Smooth muscle cell of the brain vasculature (primary cell): ENCODE data around the gene LMO4.

Experiments used
- DNase-seq: peaks from one replicate; pipeline ENCODE4 v3.0.0-alpha.2; 2012; ENCODE audit warnings: low read depth, low spot score

Gene LMO4

DNA sequence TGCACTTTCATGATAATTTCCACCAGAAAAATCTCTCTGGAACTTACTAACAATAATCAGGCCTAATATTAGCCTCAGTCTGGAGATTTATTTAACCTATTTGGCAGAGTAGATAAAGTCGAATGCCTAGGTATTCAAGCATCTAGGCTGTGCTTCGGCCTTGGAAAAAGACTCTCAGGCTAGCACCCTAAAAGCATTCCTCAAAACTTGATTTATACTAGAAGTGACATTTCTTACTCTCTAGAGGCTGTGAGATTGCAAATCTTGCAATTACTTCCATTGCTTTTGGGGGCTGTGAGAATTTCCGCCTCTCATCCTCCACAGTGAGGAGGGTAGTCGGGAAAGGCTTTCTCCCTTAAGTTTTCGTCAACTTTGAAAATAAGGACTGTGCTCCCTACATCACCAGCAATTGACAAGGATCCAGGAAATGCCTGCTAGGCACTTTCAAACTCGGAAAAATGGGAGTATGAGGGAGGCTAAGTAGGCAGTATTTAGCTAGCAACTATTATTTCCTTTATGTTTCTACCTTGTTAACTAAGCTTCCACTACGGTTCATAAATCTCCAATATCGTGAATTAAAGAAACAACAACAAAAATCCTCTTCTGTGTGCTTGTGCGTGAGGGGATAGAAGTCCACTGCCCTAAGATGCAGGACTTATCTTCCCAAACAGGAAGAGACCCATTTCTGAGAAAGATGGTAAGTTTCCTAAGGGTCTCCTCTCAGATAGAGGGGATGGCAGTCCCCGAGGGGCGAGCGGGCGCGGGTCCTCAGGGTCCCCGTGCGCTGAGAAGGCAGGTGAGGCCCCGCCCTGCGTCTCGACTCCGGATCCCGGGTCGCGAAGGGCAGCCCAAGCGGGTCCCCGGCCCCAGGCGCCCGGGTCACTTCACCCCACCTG, 1.1 kb upstream of the LMO4 start:
- no peak for DNase-seq

DNA sequence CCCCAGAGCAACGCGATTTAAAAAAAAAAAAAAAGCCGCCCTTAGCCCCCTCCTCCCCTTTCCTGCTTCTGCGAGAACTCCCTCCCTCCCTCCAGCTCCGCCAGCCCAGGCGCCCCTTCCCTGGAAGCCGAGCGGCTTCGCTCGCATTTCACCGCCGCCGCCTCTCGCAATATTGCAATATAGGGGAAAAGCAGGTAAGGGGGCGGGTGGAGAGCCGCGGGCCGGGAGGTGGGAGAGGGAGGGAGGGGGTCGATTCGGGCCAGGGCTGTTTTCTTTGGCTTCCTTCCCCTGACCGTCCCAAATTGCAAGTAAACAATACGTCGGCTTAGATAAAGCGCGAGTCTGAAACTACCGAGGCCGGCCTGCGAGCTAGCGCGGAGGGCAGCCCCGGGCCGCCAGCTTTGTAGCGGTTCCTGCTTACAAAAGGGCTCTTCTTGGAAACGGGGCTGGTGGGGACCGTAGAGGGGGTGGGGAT, 408 bp downstream of the LMO4 start:
- DNase-seq, result no peak

DNA sequence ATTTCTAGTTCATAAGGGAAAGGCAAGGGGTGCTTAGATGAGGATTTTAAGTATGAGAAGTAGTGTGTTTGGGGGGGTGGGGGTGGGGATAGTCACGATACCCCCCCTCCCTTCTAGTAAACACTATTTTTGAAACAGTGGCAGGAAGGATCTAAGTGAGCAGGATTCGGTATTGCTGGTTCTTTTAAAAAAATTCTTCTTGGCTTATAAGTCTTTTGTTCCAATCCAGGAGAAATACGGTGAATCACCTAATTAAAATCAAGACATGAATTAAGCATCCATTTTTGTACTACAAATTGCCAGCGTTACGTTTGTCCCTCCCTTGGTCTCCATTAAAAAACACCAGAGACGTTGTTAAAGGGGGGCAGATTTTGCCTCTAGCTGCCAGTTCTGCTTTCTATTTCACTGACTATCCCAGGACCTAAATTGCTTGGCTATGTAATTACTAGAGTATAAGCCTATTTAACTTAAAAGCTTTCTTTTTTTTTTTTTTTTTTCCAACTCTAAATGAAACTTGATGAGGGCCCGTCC, 911 bp downstream of the LMO4 start:
- DNase-seq, result no peak

DNA sequence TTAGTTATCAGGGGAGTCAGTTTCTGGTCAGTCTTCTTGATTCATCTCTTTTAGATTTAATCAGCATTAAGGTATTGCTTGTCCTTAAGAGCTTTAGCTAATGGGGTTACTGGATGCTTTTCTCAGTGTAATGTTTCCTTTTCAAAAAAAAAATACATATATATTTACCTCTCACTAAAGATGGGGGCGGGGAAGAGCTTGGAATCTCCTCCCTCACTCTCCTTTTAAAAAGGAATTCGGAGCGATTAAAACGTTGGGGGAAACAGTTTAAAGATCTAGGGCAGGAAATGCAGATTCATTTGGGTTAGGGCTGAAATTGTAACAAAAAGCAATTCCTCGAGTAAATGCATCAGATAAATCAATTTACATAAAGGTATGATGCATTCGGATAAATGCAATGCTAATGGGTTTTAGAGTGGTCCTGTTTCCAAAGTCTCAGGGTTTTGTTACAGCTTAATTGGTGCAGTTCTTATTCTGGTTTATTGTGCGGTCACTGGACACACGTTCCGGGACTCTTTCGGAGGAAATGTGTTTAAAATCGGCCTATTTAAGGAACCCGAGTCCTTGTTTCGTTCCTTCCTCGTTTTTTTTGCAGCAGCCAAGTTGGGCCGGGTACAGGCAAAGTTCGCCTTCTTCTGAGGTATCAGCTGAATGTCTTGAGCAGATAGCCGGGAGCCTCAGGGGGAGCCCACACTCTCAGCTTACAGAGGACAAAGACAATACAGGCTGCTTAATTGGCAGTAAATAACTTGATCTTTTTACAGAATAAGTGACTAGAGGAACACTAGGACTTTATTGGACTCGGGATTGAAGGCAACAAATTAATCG, 1.6 kb downstream of the LMO4 start:
- no peak for DNase-seq

DNA sequence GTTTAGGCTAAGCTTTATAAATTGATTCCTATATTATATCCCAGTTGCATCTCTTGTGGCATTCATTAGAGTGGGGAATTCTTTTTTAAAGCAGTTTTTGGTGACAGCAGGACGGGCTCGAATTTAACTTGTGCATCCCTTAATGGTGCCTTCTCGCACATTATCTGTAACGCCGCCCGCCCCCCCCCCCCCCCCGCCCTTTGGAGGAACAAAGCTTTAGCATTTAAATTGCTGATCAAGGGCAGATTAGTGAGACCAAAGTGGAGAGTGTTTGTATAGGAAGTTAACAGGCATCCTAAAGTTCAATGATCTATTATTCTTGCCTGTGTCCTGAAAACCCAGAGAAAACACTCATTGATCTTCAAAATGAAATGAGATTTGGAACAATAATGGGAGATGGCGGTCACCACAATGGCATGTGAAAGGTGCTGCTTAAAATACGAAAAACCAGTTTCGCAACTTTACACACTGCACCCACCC, 2.2 kb downstream of the LMO4 start:
- no peak for DNase-seq

DNA sequence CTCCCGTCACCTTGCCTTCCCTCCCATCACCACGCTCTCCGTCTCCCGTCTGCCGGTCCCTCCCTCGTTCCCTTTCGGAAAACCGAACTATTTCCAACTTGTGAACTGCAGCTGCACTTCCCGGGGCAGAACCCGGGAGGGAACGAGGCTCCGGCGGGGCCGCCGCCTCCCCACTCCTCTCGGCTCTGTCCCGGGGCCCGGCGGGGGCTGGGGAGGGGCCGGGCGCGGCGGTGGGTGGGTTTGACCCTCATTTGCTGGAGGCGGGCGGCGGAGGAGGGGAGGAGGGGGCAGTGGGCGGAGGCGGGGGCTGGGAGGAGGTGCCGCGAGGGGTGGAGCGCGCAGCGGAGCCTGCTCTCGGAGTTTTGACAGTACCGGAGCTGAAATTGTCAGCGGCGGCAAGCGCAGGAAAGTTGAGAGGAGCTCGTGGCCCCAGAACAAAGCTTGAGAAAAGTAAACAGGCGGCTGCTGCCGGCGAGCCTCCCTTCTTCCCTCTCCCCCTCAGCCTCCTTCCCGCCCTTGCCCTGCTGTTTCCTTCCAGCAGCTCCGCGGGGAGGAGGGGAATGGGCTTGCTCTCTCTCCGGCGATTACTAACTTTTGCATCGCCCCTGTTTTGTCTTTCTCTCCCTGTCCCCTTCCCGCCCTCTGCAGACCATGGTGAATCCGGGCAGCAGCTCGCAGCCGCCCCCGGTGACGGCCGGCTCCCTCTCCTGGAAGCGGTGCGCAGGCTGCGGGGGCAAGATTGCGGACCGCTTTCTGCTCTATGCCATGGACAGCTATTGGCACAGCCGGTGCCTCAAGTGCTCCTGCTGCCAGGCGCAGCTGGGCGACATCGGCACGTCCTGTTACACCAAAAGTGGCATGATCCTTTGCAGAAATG, 2.9 kb downstream of the LMO4 start:
- no peak for DNase-seq

DNA sequence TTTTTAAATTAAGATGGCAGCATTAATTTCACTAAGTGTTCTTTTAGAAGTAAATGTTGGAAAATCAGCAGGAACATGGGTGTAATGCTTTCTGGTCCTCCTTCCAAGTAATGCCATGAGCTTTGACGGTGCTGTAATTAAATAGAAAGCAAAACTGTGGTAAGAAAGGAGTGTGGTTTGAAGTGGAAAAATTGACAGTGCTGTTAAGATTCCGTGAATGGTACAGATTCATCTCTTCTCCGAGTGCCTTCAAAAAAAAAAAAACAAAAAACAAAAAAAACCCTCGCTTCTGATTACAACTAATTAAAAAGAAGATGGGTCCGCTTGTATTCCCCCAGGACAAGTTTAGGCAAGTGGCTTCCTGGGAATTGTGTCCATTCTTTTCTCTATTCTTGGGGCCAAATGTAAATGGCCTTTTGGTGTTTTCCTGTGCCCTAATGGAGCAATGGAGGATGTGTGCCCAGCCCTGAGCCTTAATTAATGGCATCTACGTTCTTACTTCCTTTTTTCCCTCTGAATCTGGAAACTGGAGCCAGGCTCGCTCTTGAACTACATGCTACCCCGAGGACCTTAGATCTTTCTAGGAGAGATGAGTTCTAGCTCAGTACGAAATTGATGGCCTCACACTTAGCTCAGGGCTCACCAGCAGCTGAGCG, 5.1 kb downstream of the LMO4 start:
- DNase-seq, result no peak

DNA sequence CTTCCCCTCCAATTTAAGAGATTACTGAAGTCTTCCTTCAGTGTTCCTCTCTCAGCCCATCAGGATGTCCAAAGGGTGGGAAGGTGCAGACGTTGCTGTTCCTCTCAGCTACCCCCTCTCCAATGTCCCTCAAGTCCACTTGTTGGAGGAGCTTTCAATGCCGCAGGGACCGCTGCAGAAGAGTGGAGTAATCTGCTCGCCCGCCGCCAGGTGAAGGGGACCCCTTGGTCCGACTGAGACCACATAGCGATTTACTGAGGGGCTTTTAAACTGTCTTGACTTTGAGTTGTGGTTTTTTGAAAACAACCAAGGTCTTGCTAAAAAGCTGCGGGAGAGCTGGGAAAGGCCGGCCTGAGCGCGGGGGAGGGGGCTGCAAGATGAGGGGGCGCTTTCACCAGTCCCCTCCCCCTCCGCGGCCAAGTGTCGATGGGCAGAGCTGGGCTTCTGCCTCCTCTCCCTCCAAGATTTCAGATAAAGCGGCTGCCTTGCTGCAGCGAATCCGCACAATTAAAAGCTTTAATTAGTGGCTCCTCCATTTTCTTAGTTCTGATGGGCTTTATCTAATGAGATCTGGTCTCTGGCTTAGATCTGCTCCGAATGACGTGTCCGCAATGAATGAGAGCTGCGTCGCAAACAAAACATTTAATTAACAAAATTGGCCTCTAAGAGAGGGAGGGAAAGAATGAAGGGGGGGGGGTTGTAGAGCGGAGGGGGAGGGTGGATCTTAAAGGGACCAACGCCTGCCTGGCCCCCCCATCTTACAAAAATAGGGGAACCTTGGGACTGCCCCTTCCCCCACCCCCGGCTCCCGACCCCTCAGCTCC, 5.9 kb downstream of the LMO4 start:
- no peak for DNase-seq

DNA sequence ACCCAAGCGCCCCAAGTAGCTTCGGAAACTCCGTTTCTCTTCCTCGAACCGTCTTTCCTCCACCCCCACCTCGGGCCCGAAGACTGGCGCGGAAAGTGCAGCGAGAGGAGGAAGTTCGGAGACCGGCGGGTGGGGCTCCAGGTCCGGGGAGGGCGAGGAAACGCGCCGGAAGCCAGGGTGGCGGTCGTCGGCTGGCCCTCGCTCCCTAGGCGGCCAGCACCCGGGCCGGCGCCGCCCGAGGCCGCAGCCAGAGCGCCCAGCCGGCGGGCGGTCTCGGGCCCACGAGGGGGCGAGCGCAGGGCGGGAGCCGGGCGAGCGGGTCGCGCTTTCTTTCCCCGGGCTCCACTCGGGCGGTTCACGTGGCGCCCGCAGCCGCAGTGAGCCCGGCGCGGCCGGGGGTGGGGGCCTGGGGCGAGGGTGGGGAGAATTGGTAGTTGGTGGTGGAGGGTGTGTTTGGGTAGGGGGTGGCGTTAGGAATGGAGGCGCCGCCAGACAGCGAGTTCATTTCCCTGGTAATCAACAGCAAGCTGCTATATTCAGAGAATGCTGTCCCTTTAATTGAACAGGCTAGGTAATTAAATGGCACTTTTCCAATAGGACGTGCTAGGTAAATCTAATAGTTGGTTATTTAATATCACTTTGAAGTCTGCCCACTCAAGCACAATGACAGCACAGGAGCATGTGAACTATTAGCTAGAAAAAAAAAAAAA, 6.7 kb downstream of the LMO4 start:
- no peak for DNase-seq

DNA sequence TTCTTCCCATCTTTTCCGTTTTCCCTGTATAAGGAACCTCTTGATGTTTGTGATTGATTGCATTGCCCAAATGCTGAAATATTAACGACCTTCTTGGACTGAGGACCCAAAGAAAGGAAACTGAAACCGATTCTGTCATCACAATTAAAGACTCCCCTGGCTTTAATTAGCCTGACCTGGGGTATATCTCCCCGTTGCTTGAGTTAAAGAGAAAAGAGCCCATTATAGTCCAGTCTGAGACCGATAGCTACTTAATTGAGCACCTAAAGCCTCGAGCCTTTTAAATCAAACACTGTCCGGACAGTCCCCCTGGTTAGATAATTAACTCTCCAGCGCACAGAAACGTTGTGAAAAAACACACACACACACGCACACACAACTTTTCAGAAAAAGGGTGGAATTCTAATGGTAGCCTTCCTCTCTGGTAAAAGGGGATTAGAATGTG, 8.0 kb downstream of the LMO4 start:
- DNase-seq, result no peak

DNA sequence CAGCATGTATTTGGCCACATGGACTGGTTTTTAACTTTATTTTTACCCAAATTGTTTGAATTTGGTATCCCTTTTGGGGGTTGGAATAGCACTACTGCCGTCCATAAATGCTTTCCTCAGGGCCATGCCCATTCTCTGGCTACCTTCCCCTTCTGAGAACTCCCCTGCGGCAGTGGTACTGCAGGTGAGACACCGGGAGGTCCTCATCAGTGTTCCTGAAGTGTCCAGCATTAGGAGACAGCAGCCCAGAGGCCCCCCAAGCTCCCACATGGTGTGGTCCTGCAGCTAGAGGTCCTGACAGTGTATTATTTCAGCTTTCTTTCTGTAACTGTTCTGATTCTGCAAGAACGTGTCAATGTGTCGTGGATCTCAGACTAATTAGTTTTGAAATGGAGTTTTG, 8.9 kb downstream of the LMO4 start:
- no peak for DNase-seq

DNA sequence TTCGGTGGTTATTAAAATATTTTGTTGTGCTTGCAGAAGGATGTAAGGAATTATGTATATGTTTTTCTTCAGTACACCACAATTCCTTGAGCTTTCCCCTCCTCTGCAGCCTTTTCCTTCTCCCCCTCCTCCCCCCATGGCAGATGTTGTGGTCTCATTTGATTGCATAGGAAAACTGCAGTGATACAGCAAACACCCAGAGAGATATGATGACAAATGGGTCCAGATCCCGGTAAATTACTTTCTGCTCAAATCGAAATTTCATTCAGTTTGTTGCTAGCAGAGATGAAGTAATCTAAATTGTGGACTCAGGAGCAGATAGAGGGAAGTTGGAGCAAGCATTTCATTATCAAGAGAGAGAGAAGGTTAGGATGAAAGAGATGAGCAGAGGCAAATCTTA, 9.9 kb downstream of the LMO4 start:
- no peak for DNase-seq

DNA sequence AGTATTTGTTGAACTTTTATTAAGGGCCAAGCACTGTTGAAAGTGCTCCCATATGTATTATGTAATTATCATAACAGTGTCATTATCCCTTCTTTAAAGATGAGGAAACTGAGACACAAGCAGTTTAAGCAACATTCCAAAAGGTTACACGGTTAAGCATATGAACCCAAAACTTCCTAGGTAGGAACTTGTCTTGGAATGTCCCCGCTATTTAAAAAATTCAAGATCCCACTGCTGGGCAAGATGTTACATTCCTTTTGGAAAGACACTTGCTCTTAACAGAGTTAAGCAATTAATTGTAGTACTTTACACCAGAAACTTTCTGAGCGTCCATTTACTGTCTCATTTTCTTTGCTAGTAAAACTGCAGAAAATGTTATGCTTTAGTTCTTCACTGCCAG, 15.6 kb downstream of the LMO4 start:
- DNase-seq, result no peak

DNA sequence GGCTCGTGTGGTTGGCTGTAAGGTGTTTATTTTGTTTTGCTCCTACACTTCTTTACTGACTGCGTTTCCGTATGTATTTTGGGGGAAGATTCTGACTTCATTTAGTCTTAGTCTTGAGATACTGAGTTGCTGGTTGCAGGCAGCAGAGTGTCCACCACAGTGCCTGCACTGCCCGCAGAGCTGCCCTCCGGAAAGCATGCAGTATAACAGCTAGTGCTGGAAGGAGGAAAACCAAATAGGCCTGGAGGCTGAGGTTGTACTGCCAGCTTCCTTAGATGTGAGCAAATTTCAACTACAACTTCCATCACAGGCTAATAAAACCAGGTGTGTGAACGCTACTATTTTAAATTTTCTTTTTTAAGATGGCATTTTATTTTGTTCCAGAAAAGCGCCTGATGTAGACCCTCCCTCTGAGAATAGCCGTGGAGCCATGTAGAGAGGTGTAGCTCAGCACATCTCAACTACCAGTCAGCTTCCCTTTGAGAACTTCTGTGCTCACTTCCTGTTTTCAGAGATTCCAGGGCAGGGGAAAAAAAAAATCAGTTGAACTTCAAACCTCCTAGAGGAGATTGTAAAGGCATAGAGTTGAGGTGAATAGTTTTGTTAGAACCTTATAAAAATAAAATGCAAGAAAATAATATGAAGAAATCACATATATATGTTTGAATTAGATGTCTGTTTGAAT, 17.6 kb downstream of the LMO4 start:
- no peak for DNase-seq

DNA sequence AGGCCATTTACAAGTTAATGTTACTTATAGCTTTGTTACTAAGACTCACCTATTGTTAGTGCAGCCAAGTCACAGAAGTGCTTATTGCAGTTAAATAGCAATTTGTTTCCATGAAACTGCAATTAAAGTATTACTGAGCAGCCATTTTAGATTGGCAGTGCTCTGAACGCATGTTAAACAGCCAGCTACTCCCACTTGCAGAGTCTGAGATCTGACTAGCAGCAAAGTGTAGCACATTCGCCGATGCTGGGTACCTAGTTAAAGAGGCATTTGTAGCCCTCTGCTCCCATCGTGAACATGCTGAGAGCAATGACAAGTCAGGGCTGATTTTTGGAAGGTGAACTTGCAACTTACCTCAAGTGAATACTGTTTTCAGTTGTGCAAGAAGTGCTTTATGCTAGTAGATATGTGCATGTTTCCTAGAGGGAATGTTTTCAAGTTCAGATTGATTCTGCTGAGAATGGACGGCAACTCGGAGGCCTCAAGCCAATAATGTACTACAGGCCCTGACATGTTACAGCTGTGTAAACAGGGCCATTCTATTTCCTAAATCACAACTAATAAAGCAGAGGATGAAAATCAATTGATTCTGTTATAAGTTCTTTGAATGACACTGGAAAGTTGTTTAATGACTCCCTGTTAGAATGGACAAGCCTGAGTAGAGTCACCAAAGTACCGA, 19.8 kb downstream of the LMO4 start:
- DNase-seq, result no peak

DNA sequence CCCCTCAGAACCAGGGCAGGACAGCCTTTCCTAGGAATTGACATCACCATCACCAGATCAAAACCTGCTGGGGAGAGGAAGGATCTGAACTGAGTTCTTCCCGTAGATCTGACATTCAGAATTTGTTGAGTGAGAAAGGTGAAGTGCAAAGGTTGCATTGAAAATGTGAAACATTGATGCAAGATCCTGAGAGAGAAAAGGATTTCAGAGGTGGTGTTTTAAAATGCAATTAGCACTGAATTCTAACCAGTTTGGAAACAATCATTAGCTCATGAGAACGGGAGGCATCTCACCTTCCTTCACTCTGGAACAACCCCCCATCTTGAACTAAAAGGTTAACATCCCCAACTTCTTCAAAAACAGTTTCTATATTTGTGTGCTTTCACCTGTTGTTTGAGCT, 20.4 kb downstream of the LMO4 start:
- DNase-seq, result no peak

DNA sequence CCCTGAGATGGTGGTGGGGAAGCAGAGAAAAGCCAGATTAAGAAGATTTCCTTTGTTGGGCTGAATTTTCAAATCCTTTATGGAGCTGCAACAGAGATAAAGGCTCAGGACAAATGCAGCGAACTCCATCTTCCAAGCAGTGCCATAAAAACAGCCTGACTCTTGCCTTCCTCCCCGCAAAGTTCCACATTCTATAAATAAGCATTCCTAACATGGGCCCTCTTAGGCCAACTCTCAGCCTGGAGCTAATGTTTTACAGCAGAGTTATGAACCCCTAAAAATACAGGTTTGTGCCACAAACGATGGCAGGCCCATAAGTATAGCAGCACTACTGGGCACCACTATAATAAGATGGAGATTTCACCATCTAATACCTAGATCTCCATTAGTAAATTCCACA, 27.2 kb downstream of the LMO4 start:
- DNase-seq, result no peak

DNA sequence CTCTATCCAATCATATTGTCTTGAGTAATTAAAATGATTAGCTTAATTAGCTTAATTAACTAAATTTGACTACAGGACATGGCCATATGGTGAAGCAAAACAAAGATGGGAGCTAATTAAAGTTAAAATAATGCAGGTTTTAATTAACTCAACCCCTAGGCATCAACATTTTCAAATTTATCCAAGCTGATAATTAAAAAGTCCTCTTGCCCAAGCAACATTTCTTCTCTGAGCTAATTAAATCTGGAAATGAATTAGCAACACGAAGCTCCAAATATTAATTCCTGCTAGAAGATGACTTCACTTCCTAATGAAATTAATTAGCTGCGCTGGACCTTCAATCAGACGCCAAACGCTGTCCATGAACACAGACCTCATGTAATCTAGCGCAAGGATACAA, 27.9 kb downstream of the LMO4 start:
- DNase-seq, result no peak
